ENCODE results near the gene ZNF846.

DNA sequence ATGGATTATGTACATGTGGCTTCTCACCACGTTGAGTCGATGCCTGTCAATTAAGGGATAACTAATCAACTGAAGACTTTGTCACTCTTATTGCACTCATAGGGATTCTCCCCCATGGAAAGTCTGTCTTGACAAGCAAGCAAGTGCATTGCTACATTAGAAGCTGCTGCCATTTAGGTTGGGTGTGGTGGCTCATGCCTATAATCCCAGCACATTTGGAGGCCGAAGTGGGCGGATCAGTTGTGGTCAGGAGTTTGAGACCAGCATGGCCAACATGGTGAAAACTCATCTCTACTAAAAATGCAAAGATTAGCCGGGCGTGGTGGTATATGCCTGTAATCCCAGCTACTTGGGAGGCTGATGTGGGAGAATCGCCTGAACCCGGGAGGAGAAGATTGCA lies 18.3 kb upstream of the ZNF846 start:
- TF ChIP-seq, protein P1, sequence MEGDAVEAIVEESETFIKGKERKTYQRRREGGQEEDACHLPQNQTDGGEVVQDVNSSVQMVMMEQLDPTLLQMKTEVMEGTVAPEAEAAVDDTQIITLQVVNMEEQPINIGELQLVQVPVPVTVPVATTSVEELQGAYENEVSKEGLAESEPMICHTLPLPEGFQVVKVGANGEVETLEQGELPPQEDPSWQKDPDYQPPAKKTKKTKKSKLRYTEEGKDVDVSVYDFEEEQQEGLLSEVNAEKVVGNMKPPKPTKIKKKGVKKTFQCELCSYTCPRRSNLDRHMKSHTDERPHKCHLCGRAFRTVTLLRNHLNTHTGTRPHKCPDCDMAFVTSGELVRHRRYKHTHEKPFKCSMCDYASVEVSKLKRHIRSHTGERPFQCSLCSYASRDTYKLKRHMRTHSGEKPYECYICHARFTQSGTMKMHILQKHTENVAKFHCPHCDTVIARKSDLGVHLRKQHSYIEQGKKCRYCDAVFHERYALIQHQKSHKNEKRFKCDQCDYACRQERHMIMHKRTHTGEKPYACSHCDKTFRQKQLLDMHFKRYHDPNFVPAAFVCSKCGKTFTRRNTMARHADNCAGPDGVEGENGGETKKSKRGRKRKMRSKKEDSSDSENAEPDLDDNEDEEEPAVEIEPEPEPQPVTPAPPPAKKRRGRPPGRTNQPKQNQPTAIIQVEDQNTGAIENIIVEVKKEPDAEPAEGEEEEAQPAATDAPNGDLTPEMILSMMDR (IDR thresholded peaks at IDR 0.05; ENCODE audit: low read depth, low read length) = no peak
- TF ChIP-seq POLR2A (IDR thresholded peaks at IDR 0.05; ENCODE audit: extremely low read depth, insufficient read length) = no peak
- TF ChIP-seq, protein P2, sequence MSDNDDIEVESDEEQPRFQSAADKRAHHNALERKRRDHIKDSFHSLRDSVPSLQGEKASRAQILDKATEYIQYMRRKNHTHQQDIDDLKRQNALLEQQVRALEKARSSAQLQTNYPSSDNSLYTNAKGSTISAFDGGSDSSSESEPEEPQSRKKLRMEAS (IDR thresholded peaks at IDR 0.05; ENCODE audit: low read depth, low read length) = no peak
